Muscle layer of duodenum (tissue), 2 donors: Measurements from ENCODE around the gene BBLN.
"Not testable (repeated sequence)": the region's sequence is repeated elsewhere in the genome, so short reads cannot be mapped to it uniquely, and the experiment has no call there.

Source experiments
- H3K27ac ChIP-seq: one replicate; pipeline ENCODE4 v1.7.0; 2013; ENCODE audit warnings: mild to moderate bottlenecking, low read length
- H3K27me3 ChIP-seq: one replicate; pipeline ENCODE4 v1.7.0; 2013; ENCODE audit warnings: low read depth, mild to moderate bottlenecking, control low read depth, low read length
- H3K36me3 ChIP-seq, 2 donors: one replicate each; pipeline ENCODE4 v1.7.0; 2013; ENCODE audit warnings: low read length in 2 of 2, control low read depth in 1 of 2, mild to moderate bottlenecking in 1 of 2; ENCODE audit not compliant: insufficient read depth in 2 of 2, control insufficient read depth in 1 of 2
- H3K4me1 ChIP-seq, 2 donors: one replicate each; pipeline ENCODE4 v1.7.0; 2013; ENCODE audit warnings: low read length in 2 of 2, mild to moderate bottlenecking in 2 of 2, control low read depth in 1 of 2, moderate library complexity in 1 of 2; ENCODE audit not compliant: insufficient read depth in 2 of 2, control insufficient read depth in 1 of 2
- H3K4me3 ChIP-seq, 2 donors: one replicate each; pipeline ENCODE4 v1.7.0; 2013; ENCODE audit warnings: low read length in 2 of 2, low read depth in 1 of 2, mild to moderate bottlenecking in 1 of 2
- H3K9me3 ChIP-seq, 2 donors: one replicate each; pipeline ENCODE4 v1.7.0; 2013; ENCODE audit warnings: low read length in 2 of 2, control low read depth in 1 of 2, mild to moderate bottlenecking in 1 of 2; ENCODE audit not compliant: control insufficient read depth in 1 of 2
- donor health status: healthy.

Gene BBLN

DNA sequence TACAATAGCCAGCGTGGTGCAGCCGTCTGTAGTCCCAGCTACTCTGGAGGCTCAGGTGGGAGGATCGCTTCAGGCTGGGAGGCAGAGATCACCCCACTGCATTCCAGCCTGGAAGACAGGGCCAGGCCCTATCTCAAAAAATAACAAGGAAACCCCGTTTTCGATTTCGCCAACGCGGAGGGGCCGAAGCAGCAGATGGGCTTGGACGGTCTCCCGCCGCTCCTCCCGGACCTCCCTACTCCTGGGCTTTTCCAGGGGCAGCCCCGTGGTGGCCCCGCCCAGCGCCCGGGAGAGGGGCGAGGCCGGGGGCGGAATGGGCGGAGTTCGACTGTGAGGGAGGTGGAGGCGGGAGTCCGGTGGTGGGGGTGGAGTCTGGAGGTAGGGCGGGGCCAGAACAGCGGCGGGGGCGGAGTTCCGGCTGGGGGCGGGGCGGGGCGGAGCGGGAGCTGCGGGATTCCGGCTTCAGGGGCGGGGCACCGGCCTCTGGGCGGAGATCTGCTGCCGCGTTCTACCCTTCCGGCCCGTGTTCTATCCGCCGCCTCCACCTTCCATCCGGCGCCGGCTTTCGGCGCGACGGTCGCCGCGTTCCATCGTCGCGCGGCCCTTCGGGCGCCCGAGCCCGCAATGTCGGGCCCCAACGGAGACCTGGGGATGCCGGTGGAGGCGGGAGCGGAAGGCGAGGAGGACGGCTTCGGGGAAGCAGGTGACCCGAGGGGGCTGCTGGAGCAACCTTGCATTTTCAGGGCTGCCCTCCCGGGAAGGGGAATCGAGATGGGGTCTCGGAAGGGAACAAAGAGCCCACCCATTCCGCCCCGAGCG lies at the start of gene BBLN:
BBLN (plus strand) TSS at position 482 of the 819 bp plus-strand sequence; CDS start at position 625, 143 bp downstream.
- Histone ChIP-seq H3K9me3 (no peaks in the 10 kb centered on the region), H3K36me3 (peaks cover 17 to 26% of the 10 kb centered on the region in 2 donors), H3K4me3 (peak within 1 kb of the TSS; percentile 77), H3K4me1 (peaks cover 4 to 12% of the 10 kb centered on the region in 2 donors), H3K27me3 (no peaks in the 10 kb centered on the region), H3K27ac (peak within 1 kb of the TSS; percentile 63)

DNA sequence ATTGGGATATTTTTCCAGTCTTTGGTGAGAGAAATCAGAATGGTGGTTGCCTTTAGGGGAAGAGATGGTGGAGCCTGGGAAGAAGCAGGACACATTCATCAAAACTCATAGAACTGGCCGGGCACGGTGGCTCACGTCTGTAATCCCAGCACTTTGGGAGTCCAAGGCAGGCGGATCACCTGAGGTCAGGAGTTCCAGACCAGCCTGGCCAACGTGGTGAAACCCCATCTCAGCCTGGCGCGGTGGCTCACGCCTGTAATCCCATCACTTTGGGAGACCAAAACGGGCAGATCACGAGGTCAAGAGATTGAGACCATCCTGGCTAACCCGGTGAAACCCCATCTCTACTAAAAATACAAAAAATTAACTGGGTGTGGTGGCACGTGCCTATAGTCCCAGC lies 48.3 kb upstream of the BBLN start:
- H3K27me3 ChIP-seq, H3K9me3 ChIP-seq, H3K4me3 ChIP-seq, H3K4me1 ChIP-seq, H3K27ac ChIP-seq: not testable (repeated sequence)
- peaks cover 17 to 28% of the 10 kb centered on the region in 2 donors for H3K36me3 ChIP-seq

DNA sequence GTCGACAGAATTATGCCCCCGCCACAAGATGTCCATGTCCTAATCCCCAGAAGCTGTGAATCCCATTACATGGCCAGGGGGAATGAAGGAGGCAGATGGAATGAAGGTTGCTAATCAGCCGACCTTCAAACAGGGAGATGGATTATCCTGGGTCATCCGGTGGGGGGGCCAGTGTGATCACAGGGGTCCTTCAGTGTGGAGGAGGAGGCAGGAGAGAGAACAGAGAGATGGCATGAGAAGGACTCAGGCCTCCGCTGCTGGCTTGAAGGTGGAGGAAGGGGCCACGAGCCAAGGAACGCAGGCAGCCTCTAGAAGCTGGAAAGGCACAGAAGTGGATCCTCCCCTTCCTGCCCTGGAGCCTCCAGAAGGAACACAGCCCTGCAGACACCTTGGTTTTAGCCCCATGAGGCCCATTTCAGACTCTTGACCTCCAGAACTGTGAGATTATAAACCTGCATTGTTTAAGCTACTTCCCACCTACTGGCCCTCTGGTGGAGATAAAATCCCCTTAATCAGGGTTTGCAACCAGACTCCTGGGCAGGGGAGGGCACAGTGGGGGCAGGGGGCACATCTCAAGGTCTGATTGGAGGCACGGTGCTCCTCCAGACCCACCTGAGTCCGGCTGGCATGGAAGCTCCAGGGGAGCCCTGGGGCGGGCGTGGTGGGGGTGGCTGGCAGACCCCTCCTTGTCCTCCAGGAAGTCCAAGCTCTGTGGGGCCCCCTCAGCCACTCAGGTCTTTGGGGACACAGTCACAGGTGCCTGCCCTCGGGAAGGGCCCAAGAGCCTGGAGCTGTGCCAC lies 46.3 kb upstream of the BBLN start:
- H3K4me3 ChIP-seq: peak overlapping the region in 1 of 2 donors; percentile 50
- peaks cover 0 to 7% of the 10 kb centered on the region in 2 donors for H3K4me1 ChIP-seq
- H3K9me3 ChIP-seq: no peaks in the 10 kb centered on the region
- H3K36me3 ChIP-seq: peaks cover 0 to 11% of the 10 kb centered on the region in 2 donors
- peak overlapping the region; percentile 62 for H3K27ac ChIP-seq
- no peaks in the 10 kb centered on the region for H3K27me3 ChIP-seq

GRCh38 chr9:128114326-128115186 lies 45.5 kb upstream of the BBLN start:
- peaks cover 0 to 8% of the 10 kb centered on the region in 2 donors for H3K36me3 ChIP-seq
- H3K9me3 ChIP-seq: no peaks in the 10 kb centered on the region
- peak overlapping the region; percentile 62 for H3K27ac ChIP-seq
- H3K4me1 ChIP-seq: peaks cover 0 to 7% of the 10 kb centered on the region in 2 donors
- H3K27me3 ChIP-seq: no peaks in the 10 kb centered on the region
- H3K4me3 ChIP-seq: peak overlapping the region in 1 of 2 donors; percentile 50

GRCh38 chr9:128115187-128116103 lies 44.6 kb upstream of the BBLN start:
- no peak overlapping the region for H3K4me3 ChIP-seq

DNA sequence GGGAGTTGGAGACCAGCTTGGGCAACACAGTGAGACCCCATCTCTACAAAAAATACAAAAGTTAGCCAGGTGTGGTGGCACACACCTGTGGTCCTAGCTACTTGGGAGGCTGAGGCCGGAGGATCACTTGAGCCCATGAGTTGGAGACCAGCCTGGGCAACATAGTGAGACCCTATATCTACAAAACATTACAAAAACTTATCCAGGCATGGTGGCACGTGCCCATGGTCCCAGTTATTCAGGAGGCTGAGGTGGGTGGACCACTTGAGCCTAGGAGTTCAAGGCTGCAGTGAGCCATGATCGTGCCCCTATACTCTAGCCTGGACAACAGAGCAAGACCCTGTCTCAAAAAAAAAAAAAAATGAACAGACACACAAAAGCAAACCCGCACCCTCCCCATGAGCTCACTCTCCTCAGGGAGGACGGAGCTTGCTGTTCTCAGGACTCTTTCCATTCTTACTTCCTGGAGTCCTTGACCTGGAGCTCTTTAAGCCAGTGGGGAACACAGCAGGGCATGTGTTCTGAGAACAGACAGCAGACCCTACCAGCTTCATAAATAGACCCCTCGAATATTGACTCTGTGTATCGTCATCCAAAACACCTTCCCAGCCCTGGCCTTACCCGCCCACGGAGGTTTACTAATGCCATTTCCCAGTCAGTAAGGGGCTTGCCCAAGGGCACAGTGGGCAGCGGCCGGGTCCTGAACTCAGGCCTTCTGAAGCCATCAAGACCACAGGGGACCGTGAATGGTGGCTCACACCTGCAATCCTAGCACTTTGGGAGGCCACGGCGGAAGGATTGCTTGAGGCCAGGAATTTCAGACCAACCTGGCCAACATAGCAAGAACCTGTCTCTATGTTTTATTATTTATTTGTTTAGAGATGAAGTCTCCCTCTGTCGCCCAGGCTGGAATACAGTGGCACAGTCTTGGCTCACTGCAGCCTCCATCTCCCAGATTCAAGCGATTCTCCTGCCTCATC lies 43.7 kb upstream of the BBLN start:
- no peaks in the 10 kb centered on the region for H3K27me3 ChIP-seq
- H3K27ac ChIP-seq: peak overlapping the region; percentile 51
- H3K4me3 ChIP-seq: no peak overlapping the region
- no peaks in the 10 kb centered on the region for H3K9me3 ChIP-seq
- peaks cover 4 to 20% of the 10 kb centered on the region in 2 donors for H3K36me3 ChIP-seq
- H3K4me1 ChIP-seq: peaks cover 0 to 7% of the 10 kb centered on the region in 2 donors

More at GRCh38 chr9:128115187-128116103, 44.6 kb upstream of the BBLN start:
- peaks cover 0 to 7% of the 10 kb centered on the region in 2 donors for H3K4me1 ChIP-seq
- no peaks in the 10 kb centered on the region for H3K9me3 ChIP-seq
- H3K36me3 ChIP-seq: peaks cover 0 to 11% of the 10 kb centered on the region in 2 donors
- no peaks in the 10 kb centered on the region for H3K27me3 ChIP-seq
- peak overlapping the region; percentile 62 for H3K27ac ChIP-seq

- no peaks in the 10 kb centered on the region for H3K9me3 ChIP-seq
- H3K4me1 ChIP-seq: peaks cover 0 to 7% of the 10 kb centered on the region in 2 donors
- H3K27me3 ChIP-seq: no peaks in the 10 kb centered on the region
- peaks cover 4 to 34% of the 10 kb centered on the region in 2 donors for H3K36me3 ChIP-seq
- no peak overlapping the region for H3K4me3 ChIP-seq
- no peak overlapping the region for H3K27ac ChIP-seq
These were observed 42.2 kb upstream of the BBLN start for GRCh38 chr9:128117613-128118471.

DNA sequence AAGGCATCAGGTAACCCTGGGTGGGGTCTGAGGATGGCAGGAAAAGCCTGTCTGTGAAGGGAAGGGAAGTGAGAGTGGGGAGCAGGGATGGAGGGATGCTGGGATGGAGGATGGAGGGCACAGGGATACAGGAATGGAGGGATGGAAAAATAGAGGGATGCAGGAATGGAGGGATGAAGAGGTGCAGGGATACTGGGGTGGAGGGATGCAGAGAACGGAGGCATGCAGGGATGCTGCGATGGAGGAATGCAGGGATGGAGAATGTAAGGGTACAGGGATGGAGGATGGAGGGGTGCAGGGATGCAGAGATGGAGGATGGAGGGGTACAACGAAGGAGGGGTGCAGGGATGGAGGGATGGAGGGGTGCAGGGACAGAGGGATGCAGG lies 41.6 kb upstream of the BBLN start:
- Histone ChIP-seq H3K36me3 (peaks cover 4 to 36% of the 10 kb centered on the region in 2 donors), H3K9me3 (no peaks in the 10 kb centered on the region), H3K27ac (no peak overlapping the region), H3K27me3 (no peaks in the 10 kb centered on the region), H3K4me1 (peaks cover 0 to 7% of the 10 kb centered on the region in 2 donors), H3K4me3 (no peak overlapping the region)
